Stomach (tissue), 9 donors: ENCODE data around the gene PDE4D. TPM values are rescaled to one million over a fixed set of nuclear protein-coding genes. Genes with fewer than 3 reads are reported as not detected.

Source experiments
- DNase-seq, 2 donors: peaks; one replicate each; pipeline versions ENCODE4 v3.0.0 to v3.0.0-alpha.2; 2013 to 2019
- H3K27ac ChIP-seq, 5 donors: fragments of 200-600 bp in 4 of 5; sonication (generic) in 4 of 5; one replicate each; pipeline ENCODE4 v1.5.1; 2013 to 2019; ENCODE audit warnings: mild to moderate bottlenecking in 1 of 5, moderate library complexity in 1 of 5
- H3K27me3 ChIP-seq, 3 donors: fragments of 200-600 bp; sonication (generic); one replicate each; pipeline ENCODE4 v1.5.1; 2017 to 2019; ENCODE audit warnings: mixed run types in 1 of 3
- H3K36me3 ChIP-seq, 4 donors: fragments of 200-600 bp; sonication (generic); 1 replicate in 3 of 4; 2 replicates in 1 of 4; pipeline ENCODE4 v1.5.1; 2016 to 2019
- H3K4me1 ChIP-seq, 4 donors: fragments of 200-600 bp; sonication (generic); one replicate each; pipeline ENCODE4 v1.5.1; 2016 to 2019
- H3K4me3 ChIP-seq, 4 donors: fragments of 200-600 bp; sonication (generic) in 3 of 4; one replicate each; pipeline ENCODE4 v1.5.1; 2016 to 2019; ENCODE audit warnings: mild to moderate bottlenecking in 1 of 4
- H3K9me3 ChIP-seq, 4 donors: fragments of 200-600 bp; sonication (generic); one replicate each; pipeline ENCODE4 v1.5.1; 2016 to 2019
- EP300 ChIP-seq: sonication (generic); formaldehyde crosslinking; IDR thresholded peaks from one replicate; pipeline ENCODE4 v1.6.1; 2017; ENCODE audit warnings: antibody characterized with exemption
- POLR2A ChIP-seq, 4 donors: fragments of 450-650 bp; IDR thresholded peaks; one replicate each; pipeline ENCODE4 v1.6.1; 2016; ENCODE audit warnings: antibody characterized with exemption in 4 of 4, control low read depth in 2 of 4, mild to moderate bottlenecking in 1 of 4, moderate library complexity in 1 of 4
- POLR2AphosphoS5 ChIP-seq, 3 donors: sonication (generic); formaldehyde crosslinking; IDR thresholded peaks; one replicate each; pipeline ENCODE4 v1.6.1; 2016; ENCODE audit warnings: antibody characterized with exemption in 3 of 3
- WGBS, 5 donors: extraction: QIAGEN DNeasy Blood & Tissue Kit in 3 of 5; methylation state at CpG; one replicate each; pipeline versions ENCODE4 v1.1.5 to v1.1.7; 2013 to 2018; 5-methylcytosine and 5-hydroxymethylcytosine counted together
- intact Hi-C: fragments of 100-400 bp; cut with DNase I; formaldehyde crosslinking; loops from one replicate; pipeline ENCODE4 v1.15.1; 2023; ENCODE audit warnings: low total_unique reads
- polyA plus RNA-seq, 3 donors: library from polyadenylated mRNA; stranded (reverse); fragments of 200-250 nt; gene quantifications; one replicate each; pipeline ENCODE4 v1.2.3, GENCODE V29; 2013
- total RNA-seq, 5 donors: library from RNA; depleted of rRNA; stranded (reverse); fragments of >200 nt; gene quantifications; one replicate each; pipeline versions ENCODE4 v1.1.0 to v1.2.3, GENCODE V29; 2014 to 2016
- TF ChIP-seq, protein P1 (sequence below), 7 experiments: fragments of 450-650 bp in 4 of 7; fragments of 200-600 bp in 3 of 7; sonication (generic) in 3 of 7; IDR thresholded peaks; one replicate each; pipeline ENCODE4 v1.5.1; 2016 to 2019; ENCODE audit warnings: antibody characterized with exemption in 7 of 7, control low read depth in 2 of 7, mild to moderate bottlenecking in 1 of 7
- donor health status: healthy with polysubstance abuse.
- donor health status: Bipolar disorder and iron deficiency.
- donor health status: healthy.

Gene PDE4D
- total and polyA plus RNA-seq, 8 donors, result 3.1 to 147 (median 97.3) TPM

- no peaks in the 10 kb centered on the region for H3K36me3 ChIP-seq
- intact Hi-C loops, result no loop called here
- 69 to 95% (median 90%) methylated on average over 7 to 8 of the region's 8 CpGs for WGBS, 5 donors
- DNase-seq, result no peak
- H3K27ac ChIP-seq, result no peak overlapping the region
- peaks cover 0 to 13% (median 0%) of the 10 kb centered on the region in 4 donors for H3K4me1 ChIP-seq
- H3K9me3 ChIP-seq, result no peaks in the 10 kb centered on the region
- no peaks in the 10 kb centered on the region for H3K27me3 ChIP-seq
- H3K4me3 ChIP-seq, result no peak overlapping the region
- TF ChIP-seq POLR2AphosphoS5 (IDR thresholded peaks at IDR 0.05) (no peak), EP300 (no peak), POLR2A (IDR thresholded peaks at IDR 0.05) (no peak)
- TF ChIP-seq, protein P1, sequence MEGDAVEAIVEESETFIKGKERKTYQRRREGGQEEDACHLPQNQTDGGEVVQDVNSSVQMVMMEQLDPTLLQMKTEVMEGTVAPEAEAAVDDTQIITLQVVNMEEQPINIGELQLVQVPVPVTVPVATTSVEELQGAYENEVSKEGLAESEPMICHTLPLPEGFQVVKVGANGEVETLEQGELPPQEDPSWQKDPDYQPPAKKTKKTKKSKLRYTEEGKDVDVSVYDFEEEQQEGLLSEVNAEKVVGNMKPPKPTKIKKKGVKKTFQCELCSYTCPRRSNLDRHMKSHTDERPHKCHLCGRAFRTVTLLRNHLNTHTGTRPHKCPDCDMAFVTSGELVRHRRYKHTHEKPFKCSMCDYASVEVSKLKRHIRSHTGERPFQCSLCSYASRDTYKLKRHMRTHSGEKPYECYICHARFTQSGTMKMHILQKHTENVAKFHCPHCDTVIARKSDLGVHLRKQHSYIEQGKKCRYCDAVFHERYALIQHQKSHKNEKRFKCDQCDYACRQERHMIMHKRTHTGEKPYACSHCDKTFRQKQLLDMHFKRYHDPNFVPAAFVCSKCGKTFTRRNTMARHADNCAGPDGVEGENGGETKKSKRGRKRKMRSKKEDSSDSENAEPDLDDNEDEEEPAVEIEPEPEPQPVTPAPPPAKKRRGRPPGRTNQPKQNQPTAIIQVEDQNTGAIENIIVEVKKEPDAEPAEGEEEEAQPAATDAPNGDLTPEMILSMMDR (IDR thresholded peaks at IDR 0.05), result no peak
These were observed 556.3 kb downstream of the PDE4D start for GRCh38 chr5:59337240-59337639.

GRCh38 chr5:59335544-59335943 lies 558.0 kb downstream of the PDE4D start:
- 46 to 78% (median 69%) methylated on average over 1 of the region's 1 CpG for WGBS, 5 donors
- TF ChIP-seq, protein P1 (IDR thresholded peaks at IDR 0.05), result no peak
- H3K4me3 ChIP-seq, result no peak overlapping the region
- H3K4me1 ChIP-seq, result peaks cover 0 to 13% (median 0%) of the 10 kb centered on the region in 4 donors
- no peak overlapping the region for H3K27ac ChIP-seq
- no peaks in the 10 kb centered on the region for H3K36me3 ChIP-seq
- intact Hi-C loops, result no loop called here
- H3K9me3 ChIP-seq, result no peaks in the 10 kb centered on the region
- no peak for DNase-seq
- no peaks in the 10 kb centered on the region for H3K27me3 ChIP-seq

- intact Hi-C loops, result no loop called here
- Histone ChIP-seq H3K4me1 (peaks cover 5 to 22% (median 8%) of the 10 kb centered on the region in 4 donors), H3K36me3 (no peaks in the 10 kb centered on the region), H3K9me3 (no peaks in the 10 kb centered on the region), H3K4me3 (no peak overlapping the region), H3K27me3 (no peaks in the 10 kb centered on the region), H3K27ac (no peak overlapping the region)
- DNase-seq, result no peak
- TF ChIP-seq EP300 (no peak), POLR2AphosphoS5 (IDR thresholded peaks at IDR 0.05) (no peak), POLR2A (IDR thresholded peaks at IDR 0.05) (no peak)
- TF ChIP-seq, protein P1 (IDR thresholded peaks at IDR 0.05), result no peak
These were observed 560.1 kb downstream of the PDE4D start for GRCh38 chr5:59333416-59333815.

DNA sequence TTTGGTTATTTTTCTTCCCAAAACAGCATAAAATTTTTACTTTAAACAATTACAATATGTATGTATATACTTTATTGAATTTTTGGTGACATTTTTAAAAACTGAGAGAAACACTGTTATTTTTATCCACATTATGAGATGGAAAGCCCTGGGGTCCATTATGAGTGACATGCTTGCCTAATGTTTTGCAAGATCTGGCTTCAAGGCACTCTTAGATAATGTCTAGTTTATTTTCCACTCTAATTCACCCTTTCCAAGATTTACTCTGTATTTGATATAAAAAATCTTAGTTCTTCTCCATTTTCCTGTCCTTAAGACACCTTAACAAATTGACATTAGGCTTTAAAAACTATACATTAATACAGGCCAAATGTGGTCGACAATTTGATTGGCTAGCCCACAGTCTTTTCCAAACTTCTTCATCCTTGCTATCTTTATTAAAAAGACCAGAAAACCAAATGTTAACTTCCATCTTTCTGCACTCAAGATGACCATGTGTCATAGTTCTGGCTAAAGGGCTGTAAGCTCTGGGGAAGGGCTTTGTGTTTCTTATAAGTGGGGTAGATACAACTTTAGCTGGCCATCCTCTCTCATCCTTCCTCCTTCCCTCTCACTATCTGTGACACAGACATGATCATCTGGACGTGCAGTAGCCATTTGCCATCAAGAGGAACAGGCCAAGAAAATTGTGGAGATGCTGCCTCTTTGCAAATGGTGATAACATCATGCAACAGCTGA lies 561.1 kb downstream of the PDE4D start:
- 56 to 89% (median 69%) methylated on average over 2 of the region's 2 CpGs for WGBS, 5 donors

More for the DNA sequence above, 561.1 kb downstream of the PDE4D start:
- TF ChIP-seq POLR2AphosphoS5 (IDR thresholded peaks at IDR 0.05), result no peak
- TF ChIP-seq, protein P1 (IDR thresholded peaks at IDR 0.05), result no peak
- TF ChIP-seq POLR2A (IDR thresholded peaks at IDR 0.05), result no peak
- no peak for TF ChIP-seq EP300
- intact Hi-C loops, result no loop called here
- H3K4me3 ChIP-seq, result no peak overlapping the region
- H3K9me3 ChIP-seq, result no peaks in the 10 kb centered on the region
- H3K4me1 ChIP-seq, result peaks cover 7 to 26% (median 10%) of the 10 kb centered on the region in 4 donors
- DNase-seq, result no peak
- H3K36me3 ChIP-seq, result no peaks in the 10 kb centered on the region
- no peaks in the 10 kb centered on the region for H3K27me3 ChIP-seq
- no peak overlapping the region for H3K27ac ChIP-seq
